HCT116 (cell line): ENCODE results near the gene NIPAL1. TPM values are rescaled to one million over a fixed set of nuclear protein-coding genes. Genes with fewer than 3 reads are reported as not detected.

Source experiments
- ATAC-seq: fragments of 200-7000 bp; cut with Tn5 transposase; 2 replicates; pipeline ENCODE4 v1.9.1; 2020; ENCODE audit warnings: mild to moderate bottlenecking, moderate library complexity
- BruUV-seq: library from RNA; stranded (reverse); fragments of 400-500 nt; replicated peaks from 2 replicates; lab custom pipeline; 2021; lab: Mats Ljungman, UMichigan
- CTCF ChIA-PET: fragments of 300-600 bp; sonication (Branson Sonifier 250); formaldehyde crosslinking; loops from one replicate; lab custom pipeline; 2021; ENCODE audit warnings: antibody characterized with exemption; lab: Charles Lee
- POLR2A ChIA-PET: fragments of 300-600, 350-600 bp; sonication (Branson Sonifier 250); formaldehyde crosslinking; loops from one replicate; lab custom pipeline; 2021; ENCODE audit warnings: antibody characterized with exemption; lab: Charles Lee
- RAD21 ChIA-PET, 2 experiments: fragments of 300-600 bp; sonication (Branson Sonifier 250); formaldehyde crosslinking; loops; one replicate each; lab custom pipeline; 2023; ENCODE audit warnings: low total read pairs in 2 of 2; ENCODE audit not compliant: uncharacterized antibody in 2 of 2, unreplicated experiment in 2 of 2, low non-redundant PET in 1 of 2; lab: Charles Lee
- DNase-seq: peaks from one replicate; pipeline ENCODE4 v3.0.0-alpha.2; 2010; ENCODE audit warnings: low read depth, low spot score
- H2AFZ ChIP-seq: fragments of 200-600 bp; shearing (Covaris generic), sonication (generic); 2 replicates; pipeline ENCODE4 v1.6.1; 2017; ENCODE audit warnings: low read depth, mixed run types, mixed read lengths, antibody characterized with exemption, low read length; ENCODE audit not compliant: poor library complexity, severe bottlenecking
- H3K27ac ChIP-seq: 2 replicates; pipeline ENCODE4 v1.5.1; 2012; ENCODE audit warnings: low read depth, low read length
- H3K27me3 ChIP-seq: fragments of 200-600 bp; sonication (generic); 2 replicates; pipeline ENCODE4 v1.6.1; 2016; ENCODE audit warnings: mixed run types, low read length, mixed read lengths; ENCODE audit not compliant: insufficient read depth
- H3K36me3 ChIP-seq, 2 experiments: fragments of 200-500 bp in 1 of 2; fragments of 200-600 bp in 1 of 2; sonication (Bioruptor generic) in 1 of 2; sonication (generic) in 1 of 2; 2 replicates each; pipeline versions ENCODE4 v1.5.1 to v1.6.1; 2014 to 2016; ENCODE audit warnings: low read length in 2 of 2, inconsistent platforms in 1 of 2, mixed read lengths in 1 of 2, mixed run types in 1 of 2; ENCODE audit not compliant: insufficient read depth in 2 of 2, control insufficient read depth in 1 of 2
- H3K4me1 ChIP-seq, 2 experiments: fragments of 200-600 bp in 1 of 2; sonication (generic) in 1 of 2; 2 replicates each; pipeline versions ENCODE4 v1.5.1 to v1.6.1; 2012 to 2017; ENCODE audit warnings: low read length in 2 of 2, inconsistent platforms in 1 of 2, mild to moderate bottlenecking in 1 of 2, mixed read lengths in 1 of 2, mixed run types in 1 of 2, moderate library complexity in 1 of 2; ENCODE audit not compliant: insufficient read depth in 2 of 2, control insufficient read depth in 1 of 2
- H3K4me2 ChIP-seq: fragments of 200-600 bp; sonication (generic); 2 replicates; pipeline ENCODE4 v1.6.1; 2017; ENCODE audit warnings: mixed run types, low read length, mixed read lengths
- H3K4me3 ChIP-seq, 2 experiments: fragments of 200-600 bp in 1 of 2; sonication (generic) in 1 of 2; replicated peaks in 1 of 2; 2 replicates each; pipeline ENCODE4 v1.5.1; 2011 to 2016; ENCODE audit warnings: low read length in 2 of 2, control low read depth in 1 of 2, low read depth in 1 of 2, mild to moderate bottlenecking in 1 of 2, mixed read lengths in 1 of 2, mixed run types in 1 of 2
- H3K79me2 ChIP-seq: fragments of 200-600 bp; sonication (generic); 2 replicates; pipeline ENCODE4 v1.6.1; 2017; ENCODE audit warnings: mild to moderate bottlenecking, mixed run types, low read length, moderate library complexity, mixed read lengths; ENCODE audit not compliant: insufficient read depth
- H3K9ac ChIP-seq: fragments of 200-600 bp; sonication (generic); 2 replicates; pipeline ENCODE4 v1.6.1; 2016; ENCODE audit warnings: low read length, mixed read lengths
- H3K9me2 ChIP-seq: fragments of 200-600 bp; sonication (generic), shearing (Covaris generic); 2 replicates; pipeline ENCODE4 v1.6.1; 2017; ENCODE audit warnings: mixed run types, mild to moderate bottlenecking, moderate library complexity; ENCODE audit not compliant: insufficient read depth
- H3K9me3 ChIP-seq, 2 experiments: fragments of 200-500 bp in 1 of 2; fragments of 200-600 bp in 1 of 2; sonication (Bioruptor generic) in 1 of 2; sonication (generic) in 1 of 2; 2 replicates each; pipeline ENCODE4 v1.6.1; 2014 to 2017; ENCODE audit warnings: low read length in 2 of 2, mixed read lengths in 2 of 2, inconsistent platforms in 1 of 2, low read depth in 1 of 2, mild to moderate bottlenecking in 1 of 2, mixed run types in 1 of 2, moderate library complexity in 1 of 2; ENCODE audit not compliant: control insufficient read depth in 1 of 2, insufficient read depth in 1 of 2
- H4K20me1 ChIP-seq: fragments of 200-600 bp; sonication (generic), shearing (Covaris generic); 2 replicates; pipeline ENCODE4 v1.6.1; 2017; ENCODE audit warnings: mixed run types, mild to moderate bottlenecking, moderate library complexity; ENCODE audit not compliant: insufficient read depth
- CEBPB ChIP-seq: IDR thresholded peaks from 2 replicates; pipeline ENCODE4 v1.6.1; 2012; ENCODE audit warnings: low read depth
- ELF1 ChIP-seq: IDR thresholded peaks from 2 replicates; pipeline ENCODE4 v1.6.1; 2012; ENCODE audit warnings: low read depth, borderline replicate concordance
- EZH2 ChIP-seq: fragments of 200-600 bp; sonication (generic); IDR thresholded peaks from 2 replicates; pipeline ENCODE4 v1.6.1; 2017; ENCODE audit warnings: antibody characterized with exemption, mixed run types
- EZH2phosphoT487 ChIP-seq: fragments of 200-600 bp; IDR thresholded peaks from 2 replicates; pipeline ENCODE4 v1.6.1; 2018; ENCODE audit warnings: antibody characterized with exemption, borderline replicate concordance
- FOSL1 ChIP-seq: IDR thresholded peaks from 2 replicates; pipeline ENCODE4 v1.6.1; 2012; ENCODE audit warnings: low read depth
- JUND ChIP-seq: IDR thresholded peaks from 2 replicates; pipeline ENCODE4 v1.6.1; 2012
- POLR2A ChIP-seq: IDR thresholded peaks from 2 replicates; pipeline ENCODE4 v1.7.0; 2011; ENCODE audit warnings: borderline replicate concordance; ENCODE audit not compliant: insufficient read depth, insufficient read length; ENCODE audit errors: extremely low read depth
- RAD21 ChIP-seq: IDR thresholded peaks from 2 replicates; pipeline ENCODE4 v1.6.1; 2012; ENCODE audit warnings: low read depth, mild to moderate bottlenecking
- SIN3A ChIP-seq: IDR thresholded peaks from 2 replicates; pipeline ENCODE4 v1.6.1; 2012; ENCODE audit warnings: low read depth
- SRF ChIP-seq: IDR thresholded peaks from 2 replicates; pipeline ENCODE4 v1.6.1; 2012; ENCODE audit warnings: low read depth
- TCF7L2 ChIP-seq: IDR thresholded peaks from 2 replicates; pipeline ENCODE4 v1.7.0; 2011; ENCODE audit warnings: borderline replicate concordance, inconsistent platforms; ENCODE audit not compliant: insufficient read depth, insufficient read length; ENCODE audit errors: extremely low read depth
- YY1 ChIP-seq: IDR thresholded peaks from 2 replicates; pipeline ENCODE4 v1.6.1; 2011; ENCODE audit warnings: low read length, low read depth, moderate library complexity, mild to moderate bottlenecking; ENCODE audit not compliant: insufficient replicate concordance; ENCODE audit errors: extremely low read depth
- ZNF274 ChIP-seq: fragments of 200-500 bp; sonication (Bioruptor generic); IDR thresholded peaks from 2 replicates; pipeline ENCODE4 v1.6.1; 2014; ENCODE audit warnings: mild to moderate bottlenecking, low read depth, low read length, inconsistent platforms
- intact Hi-C: fragments of 100-400 bp; cut with micrococcal nuclease; formaldehyde crosslinking; loops from 2 replicates; pipeline ENCODE4 v1.10.0; 2022
- total RNA-seq: library from RNA; stranded (reverse); gene quantifications from one replicate; pipeline ENCODE4 v1.2.1, GENCODE V29; 2021; ENCODE audit not compliant: unreplicated experiment
- TF ChIP-seq, protein P1 (sequence below): IDR thresholded peaks from 2 replicates; pipeline ENCODE4 v1.6.1; 2012; ENCODE audit warnings: low read depth
- TF ChIP-seq, protein P2 (sequence below), 3 experiments: fragments of 200-600 bp in 1 of 3; sonication (generic) in 1 of 3; IDR thresholded peaks in 2 of 3; conservative IDR thresholded peaks in 1 of 3; 2 replicates each; pipeline ENCODE4 v1.5.1; 2012 to 2017; ENCODE audit warnings: low read depth in 2 of 3, low read length in 2 of 3, antibody characterized with exemption in 1 of 3, borderline replicate concordance in 1 of 3, control low read depth in 1 of 3, mild to moderate bottlenecking in 1 of 3, mixed read lengths in 1 of 3, mixed run types in 1 of 3, moderate library complexity in 1 of 3; ENCODE audit not compliant: insufficient read depth in 1 of 3

The NIPAL1 gene
- total RNA-seq, 1 experiment from 2014 or later: 7.0 TPM

DNA sequence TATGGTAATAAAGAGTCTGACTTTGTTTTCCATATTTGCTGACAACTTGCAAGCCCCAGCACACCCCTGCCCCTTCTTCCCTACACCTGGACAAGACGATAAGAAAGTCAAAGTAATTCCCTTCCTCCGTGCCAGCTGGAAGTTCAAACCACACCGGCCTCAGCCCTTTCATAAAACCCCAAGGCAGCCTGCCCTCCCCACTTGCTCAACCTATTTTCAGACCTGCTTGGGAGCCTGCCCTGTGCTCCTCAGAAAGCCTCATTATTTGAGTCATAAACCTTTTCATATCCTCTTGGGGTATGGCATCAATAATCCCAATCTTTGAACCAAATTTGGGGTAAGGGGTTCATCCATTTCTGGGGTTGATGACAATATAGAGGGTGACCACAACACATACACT, 29.5 kb downstream of the NIPAL1 start (continued):
- TF ChIP-seq CEBPB: no peak
- TF ChIP-seq ZNF274: no peak
- no peak for TF ChIP-seq EZH2
- TF ChIP-seq ELF1: no peak

DNA sequence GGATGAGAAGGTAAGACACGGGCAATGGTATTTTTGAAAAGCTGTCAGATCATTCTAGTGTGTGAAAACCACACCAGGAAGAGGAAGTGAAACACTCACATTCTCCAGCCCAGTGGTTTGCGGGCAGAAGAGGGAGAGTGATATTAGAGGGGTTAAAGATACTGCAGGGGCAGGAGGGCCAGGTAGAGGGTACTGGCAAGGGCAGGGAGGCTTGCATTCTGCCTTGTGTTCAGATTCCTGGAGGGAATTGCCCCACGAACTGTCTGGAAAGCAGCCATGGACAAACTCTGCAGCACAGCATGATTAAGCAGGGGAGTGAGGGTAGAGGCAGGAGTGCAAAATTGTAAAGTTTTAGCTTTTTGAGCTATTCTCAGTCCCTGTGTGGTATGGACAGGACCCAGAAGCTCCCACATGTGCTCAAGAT, 30.9 kb downstream of the NIPAL1 start:
- POLR2A ChIA-PET: no interaction called here
- no peak overlapping the region for H3K9ac ChIP-seq
- H3K9me2 ChIP-seq: no peaks in the 10 kb centered on the region
- no peaks in the 10 kb centered on the region for H3K36me3 ChIP-seq
- no peak overlapping the region for H3K4me3 ChIP-seq
- no peak for ATAC-seq
- intact Hi-C loops: no loop called here
- H3K79me2 ChIP-seq: no peaks in the 10 kb centered on the region
- DNase-seq: no peak
- no peaks in the 10 kb centered on the region for H3K27me3 ChIP-seq
- no peak overlapping the region for H3K27ac ChIP-seq
- TF ChIP-seq FOSL1 (no peak), JUND (no peak)
- BruUV-seq: no TSS peak
- CTCF ChIA-PET: interaction anchor here (2.2 kb wide), 1 partner anchor 13 kb away, joined by 10 read pairs; no protein-coding TSS in a partner anchor
- no peaks in the 10 kb centered on the region; a peak in 1 of 4 replicates for H3K4me1 ChIP-seq
- no peak overlapping the region for H2AFZ ChIP-seq
- H3K9me3 ChIP-seq: no peaks in the 10 kb centered on the region
- RAD21 ChIA-PET: no interaction called here
- no peaks in the 10 kb centered on the region for H4K20me1 ChIP-seq
- H3K4me2 ChIP-seq: no peak overlapping the region

DNA sequence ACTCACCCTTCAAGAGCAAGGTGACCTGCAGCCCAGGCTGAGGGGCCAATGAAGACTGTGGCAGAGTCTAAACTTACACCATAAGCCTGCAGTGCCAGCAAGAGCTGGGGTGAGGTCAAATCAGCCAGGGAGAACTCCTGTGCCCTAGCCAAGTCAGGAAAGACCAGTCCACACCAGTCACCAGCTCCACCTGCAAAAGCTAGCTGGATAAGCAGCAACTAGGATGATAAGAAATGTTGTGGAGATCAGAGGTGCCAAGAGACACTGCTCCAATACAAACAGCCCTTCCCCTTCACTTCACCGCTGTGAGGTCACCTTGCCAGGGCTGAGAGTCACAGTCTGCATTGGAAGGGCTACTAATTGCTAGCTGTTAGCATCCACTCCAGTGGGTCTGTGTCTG, 31.3 kb downstream of the NIPAL1 start:
- CTCF ChIA-PET: interaction anchor here (2.2 kb wide), 1 partner anchor 14 kb away, joined by 10 read pairs; no protein-coding TSS in a partner anchor
- no TSS peak for BruUV-seq
- Histone ChIP-seq H3K9ac (no peak overlapping the region), H3K4me1 (no peaks in the 10 kb centered on the region; a peak in 1 of 4 replicates), H3K27me3 (no peaks in the 10 kb centered on the region), H3K9me2 (no peaks in the 10 kb centered on the region), H3K79me2 (no peaks in the 10 kb centered on the region), H3K9me3 (no peaks in the 10 kb centered on the region), H2AFZ (no peak overlapping the region), H3K36me3 (no peaks in the 10 kb centered on the region), H3K4me2 (no peak overlapping the region), H3K27ac (no peak overlapping the region), H4K20me1 (no peaks in the 10 kb centered on the region), H3K4me3 (no peak overlapping the region)
- RAD21 ChIA-PET: no interaction called here
- no peak for TF ChIP-seq RAD21
- TF ChIP-seq JUND: no peak
- no peak for TF ChIP-seq SIN3A
- TF ChIP-seq SRF: no peak
- TF ChIP-seq, protein P1, sequence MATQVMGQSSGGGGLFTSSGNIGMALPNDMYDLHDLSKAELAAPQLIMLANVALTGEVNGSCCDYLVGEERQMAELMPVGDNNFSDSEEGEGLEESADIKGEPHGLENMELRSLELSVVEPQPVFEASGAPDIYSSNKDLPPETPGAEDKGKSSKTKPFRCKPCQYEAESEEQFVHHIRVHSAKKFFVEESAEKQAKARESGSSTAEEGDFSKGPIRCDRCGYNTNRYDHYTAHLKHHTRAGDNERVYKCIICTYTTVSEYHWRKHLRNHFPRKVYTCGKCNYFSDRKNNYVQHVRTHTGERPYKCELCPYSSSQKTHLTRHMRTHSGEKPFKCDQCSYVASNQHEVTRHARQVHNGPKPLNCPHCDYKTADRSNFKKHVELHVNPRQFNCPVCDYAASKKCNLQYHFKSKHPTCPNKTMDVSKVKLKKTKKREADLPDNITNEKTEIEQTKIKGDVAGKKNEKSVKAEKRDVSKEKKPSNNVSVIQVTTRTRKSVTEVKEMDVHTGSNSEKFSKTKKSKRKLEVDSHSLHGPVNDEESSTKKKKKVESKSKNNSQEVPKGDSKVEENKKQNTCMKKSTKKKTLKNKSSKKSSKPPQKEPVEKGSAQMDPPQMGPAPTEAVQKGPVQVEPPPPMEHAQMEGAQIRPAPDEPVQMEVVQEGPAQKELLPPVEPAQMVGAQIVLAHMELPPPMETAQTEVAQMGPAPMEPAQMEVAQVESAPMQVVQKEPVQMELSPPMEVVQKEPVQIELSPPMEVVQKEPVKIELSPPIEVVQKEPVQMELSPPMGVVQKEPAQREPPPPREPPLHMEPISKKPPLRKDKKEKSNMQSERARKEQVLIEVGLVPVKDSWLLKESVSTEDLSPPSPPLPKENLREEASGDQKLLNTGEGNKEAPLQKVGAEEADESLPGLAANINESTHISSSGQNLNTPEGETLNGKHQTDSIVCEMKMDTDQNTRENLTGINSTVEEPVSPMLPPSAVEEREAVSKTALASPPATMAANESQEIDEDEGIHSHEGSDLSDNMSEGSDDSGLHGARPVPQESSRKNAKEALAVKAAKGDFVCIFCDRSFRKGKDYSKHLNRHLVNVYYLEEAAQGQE: no peak
- TF ChIP-seq, protein P2, sequence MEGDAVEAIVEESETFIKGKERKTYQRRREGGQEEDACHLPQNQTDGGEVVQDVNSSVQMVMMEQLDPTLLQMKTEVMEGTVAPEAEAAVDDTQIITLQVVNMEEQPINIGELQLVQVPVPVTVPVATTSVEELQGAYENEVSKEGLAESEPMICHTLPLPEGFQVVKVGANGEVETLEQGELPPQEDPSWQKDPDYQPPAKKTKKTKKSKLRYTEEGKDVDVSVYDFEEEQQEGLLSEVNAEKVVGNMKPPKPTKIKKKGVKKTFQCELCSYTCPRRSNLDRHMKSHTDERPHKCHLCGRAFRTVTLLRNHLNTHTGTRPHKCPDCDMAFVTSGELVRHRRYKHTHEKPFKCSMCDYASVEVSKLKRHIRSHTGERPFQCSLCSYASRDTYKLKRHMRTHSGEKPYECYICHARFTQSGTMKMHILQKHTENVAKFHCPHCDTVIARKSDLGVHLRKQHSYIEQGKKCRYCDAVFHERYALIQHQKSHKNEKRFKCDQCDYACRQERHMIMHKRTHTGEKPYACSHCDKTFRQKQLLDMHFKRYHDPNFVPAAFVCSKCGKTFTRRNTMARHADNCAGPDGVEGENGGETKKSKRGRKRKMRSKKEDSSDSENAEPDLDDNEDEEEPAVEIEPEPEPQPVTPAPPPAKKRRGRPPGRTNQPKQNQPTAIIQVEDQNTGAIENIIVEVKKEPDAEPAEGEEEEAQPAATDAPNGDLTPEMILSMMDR (IDR thresholded peaks at IDR 0.05 in 2 of 3, conservative IDR thresholded peaks at IDR 0.05 in 1 of 3; ENCODE audit: borderline replicate concordance in 1 of 3, insufficient read depth in 1 of 3, low read depth in 2 of 3, low read length in 2 of 3): no peak
- TF ChIP-seq CEBPB: no peak
- no peak for TF ChIP-seq POLR2A
- no peak for TF ChIP-seq YY1
- TF ChIP-seq TCF7L2: no peak
- no peak for TF ChIP-seq EZH2phosphoT487
- no peak for ATAC-seq
- DNase-seq: no peak
- intact Hi-C loops: no loop called here
- POLR2A ChIA-PET: no interaction called here
